Measurements from ENCODE around the gene MED27. TPM values are rescaled to one million over a fixed set of nuclear protein-coding genes. Genes with fewer than 3 reads are reported as not detected.

Gene MED27
- total RNA-seq, 1 donor: 25.7 TPM

GRCh38 chr9:132040246-132040645 lies 39.4 kb downstream of the MED27 start:
- H3K4me2 ChIP-seq (ENCODE audit: insufficient read depth, low read length): no peak overlapping the region
- no peak overlapping the region for H3K4me3 ChIP-seq (ENCODE audit: insufficient read depth, low read length)
- H3K27me3 ChIP-seq (ENCODE audit: insufficient read depth, low read length): no peaks in the 10 kb centered on the region
- DNase-seq (ENCODE audit: insufficient read length, low spot score, missing footprints): no peak
- no peak overlapping the region for H3K27ac ChIP-seq (ENCODE audit: low read depth, low read length)
- H2AFZ ChIP-seq (ENCODE audit: low read length): no peak overlapping the region
- H4K20me1 ChIP-seq (ENCODE audit: insufficient read depth, low read length): peaks cover 26% of the 10 kb centered on the region
- peaks cover 23% of the 10 kb centered on the region for H3K4me1 ChIP-seq (ENCODE audit: insufficient read depth, low read length)
- peaks cover 81% of the 10 kb centered on the region for H3K79me2 ChIP-seq (ENCODE audit: insufficient read depth, low read length)
- no peaks in the 10 kb centered on the region for H3K36me3 ChIP-seq (ENCODE audit: insufficient read depth, low read length)
- TF ChIP-seq CTCF (IDR thresholded peaks at IDR 0.05; ENCODE audit: extremely low read depth, low read depth, low read length): no peak
- no peaks in the 10 kb centered on the region for H3K9me3 ChIP-seq (ENCODE audit: low read depth, low read length)

GRCh38 chr9:132039284-132039683 lies 40.4 kb downstream of the MED27 start:
- Histone ChIP-seq H4K20me1 (ENCODE audit: insufficient read depth, low read length) (peaks cover 36% of the 10 kb centered on the region), H3K79me2 (ENCODE audit: insufficient read depth, low read length) (peaks cover 83% of the 10 kb centered on the region), H3K27me3 (ENCODE audit: insufficient read depth, low read length) (no peaks in the 10 kb centered on the region), H2AFZ (ENCODE audit: low read length) (no peak overlapping the region), H3K4me3 (ENCODE audit: insufficient read depth, low read length) (no peak overlapping the region), H3K36me3 (ENCODE audit: insufficient read depth, low read length) (no peaks in the 10 kb centered on the region), H3K9me3 (ENCODE audit: low read depth, low read length) (no peaks in the 10 kb centered on the region), H3K4me1 (ENCODE audit: insufficient read depth, low read length) (peaks cover 23% of the 10 kb centered on the region), H3K27ac (ENCODE audit: low read depth, low read length) (no peak overlapping the region), H3K4me2 (ENCODE audit: insufficient read depth, low read length) (no peak overlapping the region)
- DNase-seq (ENCODE audit: insufficient read length, low spot score, missing footprints): no peak
- TF ChIP-seq CTCF (IDR thresholded peaks at IDR 0.05; ENCODE audit: extremely low read depth, low read depth, low read length): no peak

- Histone ChIP-seq H4K20me1 (ENCODE audit: insufficient read depth, low read length) (peaks cover 49% of the 10 kb centered on the region), H3K4me3 (ENCODE audit: insufficient read depth, low read length) (no peak overlapping the region), H3K79me2 (ENCODE audit: insufficient read depth, low read length) (peaks cover 93% of the 10 kb centered on the region), H2AFZ (ENCODE audit: low read length) (no peak overlapping the region), H3K4me2 (ENCODE audit: insufficient read depth, low read length) (no peak overlapping the region), H3K4me1 (ENCODE audit: insufficient read depth, low read length) (peaks cover 10% of the 10 kb centered on the region), H3K27me3 (ENCODE audit: insufficient read depth, low read length) (no peaks in the 10 kb centered on the region), H3K27ac (ENCODE audit: low read depth, low read length) (no peak overlapping the region), H3K36me3 (ENCODE audit: insufficient read depth, low read length) (no peaks in the 10 kb centered on the region), H3K9me3 (ENCODE audit: low read depth, low read length) (no peaks in the 10 kb centered on the region)
- DNase-seq (ENCODE audit: insufficient read length, low spot score, missing footprints): no peak
- no peak for TF ChIP-seq CTCF (IDR thresholded peaks at IDR 0.05; ENCODE audit: extremely low read depth, low read depth, low read length)
Observed at GRCh38 chr9:132037458-132037857, 42.2 kb downstream of the MED27 start.

- Histone ChIP-seq H3K27me3 (ENCODE audit: insufficient read depth, low read length) (no peaks in the 10 kb centered on the region), H3K27ac (ENCODE audit: low read depth, low read length) (no peak overlapping the region), H2AFZ (ENCODE audit: low read length) (no peak overlapping the region), H3K4me1 (ENCODE audit: insufficient read depth, low read length) (peaks cover 5% of the 10 kb centered on the region), H3K36me3 (ENCODE audit: insufficient read depth, low read length) (no peaks in the 10 kb centered on the region), H3K4me2 (ENCODE audit: insufficient read depth, low read length) (no peak overlapping the region), H4K20me1 (ENCODE audit: insufficient read depth, low read length) (peaks cover 57% of the 10 kb centered on the region), H3K9me3 (ENCODE audit: low read depth, low read length) (no peaks in the 10 kb centered on the region), H3K4me3 (ENCODE audit: insufficient read depth, low read length) (no peak overlapping the region), H3K79me2 (ENCODE audit: insufficient read depth, low read length) (peaks cover 93% of the 10 kb centered on the region)
- no peak for TF ChIP-seq CTCF (IDR thresholded peaks at IDR 0.05; ENCODE audit: extremely low read depth, low read depth, low read length)
- DNase-seq (ENCODE audit: insufficient read length, low spot score, missing footprints): no peak
Observed at GRCh38 chr9:132036521-132036920, 43.1 kb downstream of the MED27 start.
